Right lobe of liver (tissue), 6 donors: Measurements from ENCODE around the gene MCUB. TPM values are rescaled to one million over a fixed set of nuclear protein-coding genes. Genes with fewer than 3 reads are reported as not detected.
"Not testable (repeated sequence)": the region's sequence is repeated elsewhere in the genome, so short reads cannot be mapped to it uniquely, and the experiment has no call there.

ENCODE experiments used
- ATAC-seq, 4 donors: fragments of 200-7000 bp; cut with Tn5 transposase; one replicate each; pipeline ENCODE4 v1.9.1; 2020; ENCODE audit warnings: mild to moderate bottlenecking in 4 of 4, moderate library complexity in 4 of 4
- DNase-seq, 3 donors: peaks; one replicate each; pipeline ENCODE4 v3.0.0-alpha.2; 2020
- H3K27ac ChIP-seq, 3 donors: fragments of 200-600 bp; one replicate each; pipeline ENCODE4 v1.8.0; 2022
- H3K27me3 ChIP-seq, 2 donors: fragments of 200-600 bp; one replicate each; pipeline ENCODE4 v1.8.0; 2022
- H3K36me3 ChIP-seq, 4 donors: fragments of 200-600 bp; sonication (generic) in 1 of 4; one replicate each; pipeline versions ENCODE4 v1.5.1 to v1.8.0; 2017 to 2022; ENCODE audit warnings: control low read depth in 1 of 4
- H3K4me1 ChIP-seq, 4 donors: fragments of 200-600 bp; sonication (generic) in 1 of 4; one replicate each; pipeline versions ENCODE4 v1.5.1 to v1.8.0; 2017 to 2022; ENCODE audit warnings: control low read depth in 1 of 4
- H3K4me3 ChIP-seq, 3 donors: fragments of 200-600 bp; one replicate each; pipeline ENCODE4 v1.8.0; 2022
- H3K9me3 ChIP-seq, 4 donors: fragments of 200-600 bp; sonication (generic) in 1 of 4; one replicate each; pipeline versions ENCODE4 v1.5.1 to v1.8.0; 2017 to 2022; ENCODE audit warnings: control low read depth in 1 of 4
- POLR2A ChIP-seq: fragments of 450-650 bp; IDR thresholded peaks from one replicate; pipeline ENCODE4 v1.6.1; 2017; ENCODE audit warnings: antibody characterized with exemption, mild to moderate bottlenecking
- WGBS: methylation state at CpG from one replicate; pipeline ENCODE4 v1.1.6; 2018; ENCODE audit warnings: low coverage, low lambda C conversion rate; ENCODE audit not compliant: insufficient coverage; ENCODE audit errors: missing lambda C conversion rate; 5-methylcytosine and 5-hydroxymethylcytosine counted together
- intact Hi-C, 2 donors: fragments of 100-400 bp; cut with DNase I; formaldehyde crosslinking; loops; one replicate each; pipeline versions ENCODE4 v1.11.2 to v1.14.1; 2022
- total RNA-seq, 6 experiments: library from RNA; depleted of rRNA in 2 of 6; stranded (reverse); fragments of >200 nt in 2 of 6; fragmentation: NEBNext Ultra II Directional in 3 of 6; extraction: Animal tissue kit (Norgen Biotek cat#: 25700) in 3 of 6; gene quantifications; one replicate each; pipeline versions ENCODE4 v1.1.0 to v1.2.4, GENCODE V29; 2016 to 2023
- TF ChIP-seq, protein P1 (sequence below), 4 donors: fragments of 200-600 bp in 3 of 4; fragments of 450-650 bp in 1 of 4; IDR thresholded peaks; one replicate each; pipeline versions ENCODE4 v1.5.1 to v1.8.0; 2016 to 2022; ENCODE audit warnings: antibody characterized with exemption in 4 of 4, mild to moderate bottlenecking in 2 of 4
- donor health status: DM: no; HTN: yes; CAD: no.
- donor health status: DM: no; HTN: no; CAD: no.
- donor health status: DM: no; HTN: no; CAD: no.
- donor health status: DM: no; HTN: yes; CAD: no.
- donor health status: DM: no; HTN: yes; CAD: no.

Gene MCUB
- total RNA-seq, 6 experiments from 2014 or later: 0.66 to 2.7 (median 1.3) TPM

DNA sequence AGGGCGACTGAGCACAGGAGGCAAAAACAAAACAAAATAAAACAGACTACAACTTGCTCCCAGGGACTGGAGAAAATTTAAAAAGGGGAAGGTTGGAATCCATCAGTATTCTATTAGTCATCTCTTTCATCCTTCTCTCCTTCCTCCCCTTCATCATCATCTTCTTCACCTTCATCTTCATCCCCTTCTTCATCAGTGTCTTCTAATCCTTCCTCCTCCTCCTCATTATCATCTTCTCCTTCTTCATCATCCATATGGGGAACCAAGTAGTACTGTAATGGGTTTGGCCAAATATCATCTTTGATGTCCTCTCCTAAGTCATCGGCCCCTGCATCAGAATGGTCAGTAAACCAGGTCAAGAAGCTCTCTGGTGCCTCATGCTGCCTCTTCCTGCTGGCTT is 6.9 kb upstream of the MCUB start:
- intact Hi-C loops: no loop called here
- WGBS: 100% methylated on average over 2 of the region's 2 CpGs

DNA sequence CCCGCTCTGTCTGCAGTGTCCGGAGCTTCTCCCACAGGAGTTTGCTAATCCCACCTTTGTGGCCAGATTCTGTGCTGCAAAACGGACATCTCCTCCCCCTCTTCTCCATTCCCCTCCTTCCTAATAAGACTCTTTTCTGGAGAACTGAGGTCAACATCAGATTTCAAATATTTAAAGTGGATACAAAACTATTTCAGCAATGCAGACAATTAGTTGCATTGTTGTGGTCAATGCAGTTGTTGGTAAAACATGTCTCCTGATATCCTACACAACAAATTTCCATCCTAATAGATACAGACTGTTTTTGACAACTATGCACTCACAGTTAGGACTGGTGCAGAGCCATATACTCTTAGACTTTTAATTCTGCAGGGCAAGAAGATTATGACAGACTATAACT is 5.1 kb upstream of the MCUB start:
- WGBS: 89% methylated on average over 3 of the region's 3 CpGs
- H3K27ac ChIP-seq: no peak overlapping the region
- intact Hi-C loops: no loop called here
- no peaks in the 10 kb centered on the region for H3K9me3 ChIP-seq
- DNase-seq: no peak
- no peak for ATAC-seq
- no peak overlapping the region for H3K4me3 ChIP-seq
- H3K27me3 ChIP-seq: no peaks in the 10 kb centered on the region
- H3K36me3 ChIP-seq: no peaks in the 10 kb centered on the region
- TF ChIP-seq, protein P1, sequence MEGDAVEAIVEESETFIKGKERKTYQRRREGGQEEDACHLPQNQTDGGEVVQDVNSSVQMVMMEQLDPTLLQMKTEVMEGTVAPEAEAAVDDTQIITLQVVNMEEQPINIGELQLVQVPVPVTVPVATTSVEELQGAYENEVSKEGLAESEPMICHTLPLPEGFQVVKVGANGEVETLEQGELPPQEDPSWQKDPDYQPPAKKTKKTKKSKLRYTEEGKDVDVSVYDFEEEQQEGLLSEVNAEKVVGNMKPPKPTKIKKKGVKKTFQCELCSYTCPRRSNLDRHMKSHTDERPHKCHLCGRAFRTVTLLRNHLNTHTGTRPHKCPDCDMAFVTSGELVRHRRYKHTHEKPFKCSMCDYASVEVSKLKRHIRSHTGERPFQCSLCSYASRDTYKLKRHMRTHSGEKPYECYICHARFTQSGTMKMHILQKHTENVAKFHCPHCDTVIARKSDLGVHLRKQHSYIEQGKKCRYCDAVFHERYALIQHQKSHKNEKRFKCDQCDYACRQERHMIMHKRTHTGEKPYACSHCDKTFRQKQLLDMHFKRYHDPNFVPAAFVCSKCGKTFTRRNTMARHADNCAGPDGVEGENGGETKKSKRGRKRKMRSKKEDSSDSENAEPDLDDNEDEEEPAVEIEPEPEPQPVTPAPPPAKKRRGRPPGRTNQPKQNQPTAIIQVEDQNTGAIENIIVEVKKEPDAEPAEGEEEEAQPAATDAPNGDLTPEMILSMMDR (IDR thresholded peaks at IDR 0.05): no peak
- TF ChIP-seq POLR2A: no peak
- H3K4me1 ChIP-seq: peaks cover 0 to 5% (median 0%) of the 10 kb centered on the region in 4 donors

More for the DNA sequence above, 6.9 kb upstream of the MCUB start:
- H3K4me3 ChIP-seq: no peak overlapping the region
- H3K36me3 ChIP-seq: no peaks in the 10 kb centered on the region
- H3K27ac ChIP-seq: no peak overlapping the region
- H3K4me1 ChIP-seq: no peaks in the 10 kb centered on the region
- H3K9me3 ChIP-seq: no peaks in the 10 kb centered on the region
- DNase-seq: no peak
- TF ChIP-seq, protein P1 (IDR thresholded peaks at IDR 0.05): no peak
- no peak for TF ChIP-seq POLR2A
- H3K27me3 ChIP-seq: no peaks in the 10 kb centered on the region
- ATAC-seq: no peak

DNA sequence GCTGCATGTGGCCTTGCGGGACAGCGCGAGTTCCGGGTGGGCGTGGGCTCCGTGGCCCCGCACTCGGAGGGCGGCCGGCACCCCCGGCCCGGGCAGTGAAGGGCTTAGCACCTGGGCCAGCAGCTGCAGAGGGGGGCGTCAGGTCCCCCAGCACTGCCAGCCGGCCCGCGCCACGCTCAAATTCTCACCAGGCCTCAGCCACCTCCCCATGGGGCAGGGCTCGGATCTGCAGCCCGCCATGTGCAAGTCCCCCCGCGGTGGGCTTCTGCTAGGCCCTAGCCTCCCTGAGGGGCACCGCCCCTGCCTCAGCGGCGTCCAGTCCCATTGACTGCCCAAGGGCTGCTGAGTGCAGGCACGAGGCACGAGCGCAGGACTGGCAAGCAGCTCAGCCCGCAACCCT is 2.6 kb upstream of the MCUB start:
- Histone ChIP-seq H3K9me3 (no peaks in the 10 kb centered on the region), H3K27ac (no peak overlapping the region), H3K4me1 (peaks cover 0 to 15% (median 0%) of the 10 kb centered on the region in 4 donors), H3K4me3 (no peak overlapping the region), H3K27me3 (peaks cover 0 to 7% of the 10 kb centered on the region in 2 donors), H3K36me3 (no peaks in the 10 kb centered on the region)
- intact Hi-C loops: no loop called here
- DNase-seq: no peak
- 100% methylated on average over 1 of the region's 28 CpGs for WGBS
- ATAC-seq: no peak
- TF ChIP-seq POLR2A: no peak
- TF ChIP-seq, protein P1 (IDR thresholded peaks at IDR 0.05): no peak

DNA sequence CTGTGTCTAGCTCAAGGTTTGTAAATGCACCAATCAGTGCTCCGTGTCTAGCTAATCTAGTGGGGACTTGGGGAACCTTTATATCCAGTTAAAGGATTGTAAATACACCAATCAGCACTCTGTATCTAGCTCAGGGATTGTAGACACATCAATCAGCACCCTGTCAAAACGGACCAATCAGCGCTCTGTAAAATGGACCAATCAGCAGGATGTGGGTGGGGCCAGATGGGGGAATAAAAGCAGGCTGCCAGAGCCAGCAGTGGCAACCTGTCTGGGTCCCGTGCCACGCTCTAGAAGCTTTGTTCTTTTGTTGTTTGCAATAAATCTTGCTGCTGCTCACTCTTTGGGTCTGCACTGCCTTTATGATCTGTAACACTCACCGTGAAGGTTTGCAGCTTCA is 2.0 kb upstream of the MCUB start:
- intact Hi-C loops, H3K36me3 ChIP-seq, DNase-seq, H3K27me3 ChIP-seq, H3K9me3 ChIP-seq, H3K27ac ChIP-seq, H3K4me3 ChIP-seq, ATAC-seq: not testable (repeated sequence)
- no CpG with 5 or more reads among the region's 6 CpGs for WGBS
- peaks cover 0 to 15% (median 0%) of the 10 kb centered on the region in 4 donors for H3K4me1 ChIP-seq

DNA sequence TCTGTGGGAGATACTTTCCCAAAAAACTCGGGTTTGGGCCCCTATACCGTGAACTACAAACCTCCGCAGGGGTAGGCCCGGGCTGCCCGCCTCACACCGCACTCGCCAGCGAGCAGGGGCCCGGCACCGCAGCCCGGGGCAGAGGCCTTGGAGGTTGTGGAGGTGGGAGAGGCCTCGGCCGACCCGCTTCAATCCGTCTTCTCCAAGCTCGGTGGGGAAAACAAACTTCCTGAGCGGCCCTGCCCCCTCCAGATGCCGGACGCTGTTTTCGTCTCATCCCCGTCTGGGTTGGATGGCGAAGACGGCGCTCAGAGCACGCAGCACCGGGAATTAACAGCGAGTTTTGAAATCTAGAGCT is 442 bp upstream of the MCUB start:
- 1% methylated on average over 12 of the region's 27 CpGs for WGBS
- ATAC-seq (peak; percentile 21 to 24 (median 22)), DNase-seq (peak in 1 of 3 donors; percentile 33)
- intact Hi-C loops: no loop called here
- Histone ChIP-seq H3K27ac (peak overlapping the region in 2 of 3 donors; percentile 37), H3K27me3 (peaks cover 0 to 7% of the 10 kb centered on the region in 2 donors), H3K9me3 (no peaks in the 10 kb centered on the region), H3K4me1 (peaks cover 0 to 15% (median 0%) of the 10 kb centered on the region in 4 donors), H3K4me3 (peak overlapping the region; percentile 41 to 62 (median 50)), H3K36me3 (no peaks in the 10 kb centered on the region)
- no peak for TF ChIP-seq POLR2A
- TF ChIP-seq, protein P1 (IDR thresholded peaks at IDR 0.05): no peak
